Mesodermal cell (in vitro differentiated cells): ENCODE results near the gene ULK4.
A peak's percentile ranks its signal among the peaks of the same experiment; 100 is the strongest.

Experiments
- H3K27ac ChIP-seq: 2 replicates; pipeline ENCODE4 v1.7.0; 2013; ENCODE audit warnings: mild to moderate bottlenecking, low read depth, low read length, moderate library complexity; ENCODE audit not compliant: severe bottlenecking
- H3K36me3 ChIP-seq: 2 replicates; pipeline ENCODE4 v1.7.1; 2013; ENCODE audit warnings: mild to moderate bottlenecking, low read length, moderate library complexity; ENCODE audit not compliant: control insufficient read depth, insufficient read depth
- H3K4me1 ChIP-seq: one replicate; pipeline ENCODE4 v1.7.1; 2013; ENCODE audit warnings: mild to moderate bottlenecking, low read length; ENCODE audit not compliant: insufficient read depth, control insufficient read depth, poor library complexity, severe bottlenecking
- H3K4me3 ChIP-seq: 2 replicates; pipeline ENCODE4 v1.7.0; 2013; ENCODE audit warnings: low read length, control low read depth, mild to moderate bottlenecking; ENCODE audit not compliant: insufficient read depth, poor library complexity, severe bottlenecking; ENCODE audit errors: extremely low read depth
- H3K9me3 ChIP-seq: 2 replicates; pipeline ENCODE4 v1.7.1; 2013; ENCODE audit warnings: mild to moderate bottlenecking, low read length, moderate library complexity; ENCODE audit not compliant: control insufficient read depth
- WGBS, 2 experiments: methylation state at CpG; one replicate each; pipeline ENCODE4 v1.1.5; 2013; ENCODE audit warnings: missing lambda C conversion rate in 2 of 2; ENCODE audit not compliant: insufficient coverage in 2 of 2; 5-methylcytosine and 5-hydroxymethylcytosine counted together

The ULK4 gene

GRCh38 chr3:41249318-41249717 lies 712.6 kb downstream of the ULK4 start:
- Histone ChIP-seq H3K4me3 (no peak overlapping the region), H3K4me1 (peaks cover 7% of the 10 kb centered on the region), H3K9me3 (no peaks in the 10 kb centered on the region), H3K36me3 (peaks cover 18% of the 10 kb centered on the region), H3K27ac (no peak overlapping the region)
- WGBS, 2 experiments: 94% methylated on average over 2 of the region's 3 CpGs; no CpG with 5 or more reads in 1 of the 2 experiments

- Histone ChIP-seq H3K27ac (no peak overlapping the region), H3K4me3 (no peak overlapping the region), H3K4me1 (peaks cover 7% of the 10 kb centered on the region), H3K36me3 (peaks cover 26% of the 10 kb centered on the region), H3K9me3 (no peaks in the 10 kb centered on the region)
- WGBS, 2 experiments: 88 to 100% methylated on average over 2 to 3 of the region's 3 CpGs
Observed at GRCh38 chr3:41248525-41248924, 713.4 kb downstream of the ULK4 start.

- Histone ChIP-seq H3K36me3 (peaks cover 38% of the 10 kb centered on the region), H3K4me1 (peaks cover 7% of the 10 kb centered on the region), H3K4me3 (no peak overlapping the region), H3K27ac (no peak overlapping the region), H3K9me3 (no peaks in the 10 kb centered on the region)
- WGBS, 2 experiments: 81 to 91% methylated on average over 11 of the region's 12 CpGs
Observed at GRCh38 chr3:41247055-41248004, 714.6 kb downstream of the ULK4 start.

- no peaks in the 10 kb centered on the region for H3K9me3 ChIP-seq
- no peak overlapping the region for H3K27ac ChIP-seq
- no peak overlapping the region for H3K4me3 ChIP-seq
- 72 to 74% methylated on average over 5 to 6 of the region's 6 CpGs for WGBS, 2 experiments
- peaks cover 7% of the 10 kb centered on the region for H3K4me1 ChIP-seq
- H3K36me3 ChIP-seq: peaks cover 59% of the 10 kb centered on the region
Observed at GRCh38 chr3:41244620-41245336, 717.1 kb downstream of the ULK4 start.

- Histone ChIP-seq H3K4me3 (no peak overlapping the region), H3K4me1 (peaks cover 2% of the 10 kb centered on the region), H3K36me3 (peaks cover 75% of the 10 kb centered on the region), H3K27ac (no peak overlapping the region), H3K9me3 (no peaks in the 10 kb centered on the region)
- WGBS, 2 experiments: 0 to 50% methylated on average over 1 to 2 of the region's 2 CpGs
Observed at GRCh38 chr3:41243183-41243582, 718.7 kb downstream of the ULK4 start.

- no peaks in the 10 kb centered on the region for H3K9me3 ChIP-seq
- H3K4me1 ChIP-seq: no peaks in the 10 kb centered on the region
- WGBS, 2 experiments: 85 to 93% methylated on average over 3 to 4 of the region's 7 CpGs
- peaks cover 87% of the 10 kb centered on the region for H3K36me3 ChIP-seq
- H3K4me3 ChIP-seq: no peak overlapping the region
- no peak overlapping the region for H3K27ac ChIP-seq
Observed at GRCh38 chr3:41241800-41242571, 719.9 kb downstream of the ULK4 start.

- Histone ChIP-seq H3K27ac (no peak overlapping the region), H3K4me1 (no peaks in the 10 kb centered on the region), H3K4me3 (no peak overlapping the region), H3K9me3 (no peaks in the 10 kb centered on the region), H3K36me3 (peaks cover 93% of the 10 kb centered on the region)
- WGBS, 2 experiments: 100% methylated on average over 1 to 2 of the region's 4 CpGs
Observed at GRCh38 chr3:41241161-41241560, 720.7 kb downstream of the ULK4 start.

GRCh38 chr3:41239587-41239986 lies 722.3 kb downstream of the ULK4 start:
- H3K4me1 ChIP-seq: no peaks in the 10 kb centered on the region
- H3K27ac ChIP-seq: no peak overlapping the region
- WGBS, 2 experiments: 56 to 79% methylated on average over 1 to 2 of the region's 2 CpGs
- no peak overlapping the region for H3K4me3 ChIP-seq
- H3K9me3 ChIP-seq: no peaks in the 10 kb centered on the region
- H3K36me3 ChIP-seq: peaks cover 94% of the 10 kb centered on the region

GRCh38 chr3:41237907-41238306 lies 724.0 kb downstream of the ULK4 start:
- no peak overlapping the region for H3K27ac ChIP-seq
- 83 to 100% methylated on average over 1 to 2 of the region's 3 CpGs for WGBS, 2 experiments
- no peak overlapping the region for H3K4me3 ChIP-seq
- H3K9me3 ChIP-seq: no peaks in the 10 kb centered on the region
- H3K36me3 ChIP-seq: peaks cover 94% of the 10 kb centered on the region
- H3K4me1 ChIP-seq: no peaks in the 10 kb centered on the region

GRCh38 chr3:41236228-41236627 lies 725.7 kb downstream of the ULK4 start:
- no peaks in the 10 kb centered on the region for H3K4me1 ChIP-seq
- no peak overlapping the region for H3K4me3 ChIP-seq
- peak overlapping the region; percentile 17 for H3K27ac ChIP-seq
- peaks cover 96% of the 10 kb centered on the region for H3K36me3 ChIP-seq
- 75% methylated on average over 2 of the region's 2 CpGs; no CpG with 5 or more reads in 1 of the 2 experiments for WGBS, 2 experiments
- no peaks in the 10 kb centered on the region for H3K9me3 ChIP-seq
